ENCODE data around the gene FZD7. TPM values are rescaled to one million over a fixed set of nuclear protein-coding genes. Genes with fewer than 3 reads are reported as not detected.

Gene FZD7
- total RNA-seq, 4 donors from 2014 or later, result 10.1 to 23.6 (median 10.9) TPM

GRCh38 chr2:202040079-202040844 lies 6.6 kb downstream of the FZD7 start:
- TF ChIP-seq POLR2A (IDR thresholded peaks at IDR 0.05), result no peak
- TF ChIP-seq CTCF (IDR thresholded peaks at IDR 0.05), result no peak
- H3K27ac ChIP-seq, result no peak overlapping the region
- peaks cover 14 to 37% of the 10 kb centered on the region in 2 donors for H3K4me1 ChIP-seq
- H3K4me3 ChIP-seq (replicated peaks in 1 of 3), result no peak overlapping the region
- DNase-seq, result no peak
- intact Hi-C loops (cut with DNase I), result no loop called here
- WGBS, 2 donors, result 86 to 89% methylated on average over 4 of the region's 4 CpGs
- no peaks in the 10 kb centered on the region for H3K9me3 ChIP-seq
- H3K27me3 ChIP-seq, result no peaks in the 10 kb centered on the region
- H3K36me3 ChIP-seq, result no peaks in the 10 kb centered on the region

DNA sequence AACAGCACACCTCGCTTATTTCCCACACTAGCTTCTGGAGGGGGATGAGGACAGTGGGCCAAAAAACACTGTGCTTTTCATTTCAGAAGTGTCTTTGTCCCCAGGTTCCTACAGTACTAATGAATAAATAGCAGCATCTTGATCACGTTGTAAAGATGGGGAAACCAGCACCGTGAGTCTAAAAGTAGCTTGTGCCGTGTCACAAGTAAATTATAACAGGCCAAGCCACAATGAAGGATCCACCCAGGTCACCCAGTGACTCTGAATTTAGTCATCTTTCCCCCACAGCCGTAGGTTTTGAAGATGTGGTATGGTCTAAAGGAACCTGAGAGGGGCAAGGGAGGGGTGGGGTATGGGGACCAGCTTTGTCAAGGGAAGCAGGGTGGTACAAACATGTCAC lies 8.8 kb downstream of the FZD7 start:
- Histone ChIP-seq H3K4me1 (peaks cover 8 to 20% of the 10 kb centered on the region in 2 donors), H3K27ac (no peak overlapping the region), H3K27me3 (no peaks in the 10 kb centered on the region), H3K9me3 (no peaks in the 10 kb centered on the region), H3K36me3 (no peaks in the 10 kb centered on the region), H3K4me3 (replicated peaks in 1 of 3) (no peak overlapping the region)
- TF ChIP-seq POLR2A (IDR thresholded peaks at IDR 0.05), result no peak
- no peak for TF ChIP-seq CTCF (IDR thresholded peaks at IDR 0.05)
- DNase-seq, result no peak
- WGBS, 2 donors, result 93 to 95% methylated on average over 5 of the region's 5 CpGs
- intact Hi-C loops (cut with DNase I), result no loop called here

DNA sequence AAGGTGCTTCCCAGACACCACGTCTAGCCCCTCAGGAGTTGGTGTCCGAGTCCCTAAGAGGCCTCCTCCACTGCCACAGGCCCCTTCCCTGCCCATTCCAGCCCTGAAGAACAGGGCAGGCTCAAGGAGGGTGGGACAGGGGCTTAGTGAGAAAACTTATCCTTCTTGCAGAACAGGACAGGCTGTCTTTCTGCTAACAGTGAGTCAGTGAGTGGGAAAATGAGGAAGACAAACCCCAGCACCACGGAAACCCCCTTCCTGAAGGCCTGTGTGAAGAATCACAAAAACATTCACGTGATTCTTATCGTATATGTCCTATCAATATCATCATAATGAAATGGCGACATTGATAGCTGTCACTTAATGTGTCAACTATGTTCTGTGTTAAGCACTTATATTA lies 9.8 kb downstream of the FZD7 start:
- TF ChIP-seq CTCF (IDR thresholded peaks at IDR 0.05), result no peak
- TF ChIP-seq POLR2A (IDR thresholded peaks at IDR 0.05), result no peak
- 83 to 91% methylated on average over 6 of the region's 6 CpGs for WGBS, 2 donors
- no peaks in the 10 kb centered on the region for H3K36me3 ChIP-seq
- intact Hi-C loops (cut with DNase I), result no loop called here
- DNase-seq, result no peak
- no peaks in the 10 kb centered on the region for H3K27me3 ChIP-seq
- no peaks in the 10 kb centered on the region for H3K9me3 ChIP-seq
- no peak overlapping the region for H3K27ac ChIP-seq
- no peak overlapping the region for H3K4me3 ChIP-seq (replicated peaks in 1 of 3)
- peaks cover 8 to 15% of the 10 kb centered on the region in 2 donors for H3K4me1 ChIP-seq

DNA sequence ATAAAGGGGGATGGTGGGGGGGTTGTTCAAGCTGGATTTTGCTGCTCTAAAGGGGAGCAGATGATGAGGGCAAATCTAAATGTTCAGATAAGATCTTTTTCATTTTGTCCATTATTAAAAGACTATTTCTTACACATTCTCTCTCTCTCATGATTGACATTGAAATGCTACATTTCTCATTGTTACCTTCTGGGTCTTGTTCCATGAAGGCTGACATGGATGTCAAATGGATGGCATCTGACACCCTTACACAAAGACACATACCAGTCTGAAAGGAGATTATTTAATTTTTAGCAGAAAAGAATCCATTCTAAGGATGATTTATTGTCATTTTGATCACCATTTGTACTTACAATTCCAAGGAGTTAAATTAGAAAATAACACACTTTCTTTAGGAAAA lies 11.1 kb downstream of the FZD7 start:
- H3K36me3 ChIP-seq, result no peaks in the 10 kb centered on the region
- H3K27ac ChIP-seq, result no peak overlapping the region
- H3K4me3 ChIP-seq (replicated peaks in 1 of 3), result no peak overlapping the region
- DNase-seq, result no peak
- peaks cover under 1 to 2% of the 10 kb centered on the region in 2 donors for H3K4me1 ChIP-seq
- intact Hi-C loops (cut with DNase I), result no loop called here
- no peak for TF ChIP-seq POLR2A (IDR thresholded peaks at IDR 0.05)
- TF ChIP-seq CTCF (IDR thresholded peaks at IDR 0.05), result no peak
- no peaks in the 10 kb centered on the region for H3K9me3 ChIP-seq
- H3K27me3 ChIP-seq, result no peaks in the 10 kb centered on the region

DNA sequence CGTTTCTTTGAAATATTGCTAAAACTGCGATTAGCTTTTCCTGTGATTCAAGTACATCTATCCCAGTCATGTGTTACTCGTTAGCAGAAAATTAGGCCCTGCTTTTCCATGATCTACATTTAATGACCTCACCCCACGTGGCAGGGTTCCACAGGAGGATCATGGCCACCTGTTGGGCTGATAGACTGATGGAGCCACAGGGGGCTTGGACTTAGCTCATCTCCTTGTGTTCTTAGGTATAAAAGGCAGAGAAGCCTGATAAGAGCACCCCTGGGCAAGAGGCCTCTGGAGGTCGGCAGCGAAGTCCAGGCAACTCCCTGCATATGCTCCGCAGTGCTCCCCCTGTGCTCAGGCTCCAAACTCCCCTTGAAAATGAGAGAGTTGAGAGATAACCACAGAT lies 12.9 kb downstream of the FZD7 start:
- H3K27ac ChIP-seq, result no peak overlapping the region
- H3K9me3 ChIP-seq, result no peaks in the 10 kb centered on the region
- H3K36me3 ChIP-seq, result no peaks in the 10 kb centered on the region
- DNase-seq, result no peak
- WGBS, 2 donors, result 91 to 92% methylated on average over 7 of the region's 7 CpGs
- H3K4me3 ChIP-seq (replicated peaks in 1 of 3), result no peak overlapping the region
- H3K4me1 ChIP-seq, result no peaks in the 10 kb centered on the region
- TF ChIP-seq POLR2A (IDR thresholded peaks at IDR 0.05), result no peak
- TF ChIP-seq CTCF (IDR thresholded peaks at IDR 0.05), result no peak
- intact Hi-C loops (cut with DNase I), result no loop called here
- H3K27me3 ChIP-seq, result no peaks in the 10 kb centered on the region

All from thyroid gland (tissue), 4 donors.